ENCODE results near the gene NOS1AP.

Gene NOS1AP

DNA sequence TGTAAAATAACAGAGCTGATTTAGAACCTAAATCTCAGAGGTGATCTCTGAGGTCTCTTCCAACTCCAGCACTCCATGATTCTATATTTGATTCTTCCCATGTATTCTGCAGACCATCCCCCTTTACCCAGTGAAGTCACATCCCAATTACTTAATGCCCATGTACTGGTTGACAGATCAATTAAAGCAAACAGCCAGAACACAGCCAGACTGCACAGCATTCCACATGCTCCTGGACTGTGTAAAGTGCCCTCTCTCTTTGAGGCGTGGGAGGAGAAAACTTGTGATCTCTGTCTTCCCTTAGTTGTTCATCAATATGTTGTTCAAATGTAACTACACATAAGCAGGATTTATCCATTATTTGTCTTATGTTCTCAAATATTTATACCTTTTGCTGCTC lies 18.1 kb downstream of the NOS1AP start:
- no peak overlapping the region for H2AFZ ChIP-seq (ENCODE audit: low read length)
- no peaks in the 10 kb centered on the region for H3K27me3 ChIP-seq (replicated peaks; ENCODE audit: insufficient read depth, low read length)
- H3K79me2 ChIP-seq (ENCODE audit: low read length), result 0 out of 2 replicates have a peak, but pooled peaks cover 6% of the 10 kb centered on the region
- no peak overlapping the region for H3K9ac ChIP-seq (ENCODE audit: low read length)
- no peak for DNase-seq
- no peak overlapping the region for H3K4me3 ChIP-seq (ENCODE audit: low read length)
- no peak for TF ChIP-seq EZH2 (optimal IDR thresholded peaks at IDR 0.05; ENCODE audit: low read depth, low read length)
- no peaks in the 10 kb centered on the region for H4K20me1 ChIP-seq (ENCODE audit: insufficient read depth, low read length)
- H3K4me1 ChIP-seq (ENCODE audit: low read length), result no peaks in the 10 kb centered on the region
- H3K9me2 ChIP-seq (replicated peaks; ENCODE audit: insufficient read depth, low read length), result no peaks in the 10 kb centered on the region
- H3K4me2 ChIP-seq (ENCODE audit: low read depth, low read length), result no peak overlapping the region
- H3K9me3 ChIP-seq (replicated peaks; ENCODE audit: insufficient read depth, low read length), result no peaks in the 10 kb centered on the region
- H3F3A ChIP-seq (ENCODE audit: insufficient read depth, low read length), result no peaks in the 10 kb centered on the region
- no peaks in the 10 kb centered on the region for H3K36me3 ChIP-seq (replicated peaks; ENCODE audit: insufficient read depth, low read length)
- H3K27ac ChIP-seq (ENCODE audit: low read length), result no peak overlapping the region

DNA sequence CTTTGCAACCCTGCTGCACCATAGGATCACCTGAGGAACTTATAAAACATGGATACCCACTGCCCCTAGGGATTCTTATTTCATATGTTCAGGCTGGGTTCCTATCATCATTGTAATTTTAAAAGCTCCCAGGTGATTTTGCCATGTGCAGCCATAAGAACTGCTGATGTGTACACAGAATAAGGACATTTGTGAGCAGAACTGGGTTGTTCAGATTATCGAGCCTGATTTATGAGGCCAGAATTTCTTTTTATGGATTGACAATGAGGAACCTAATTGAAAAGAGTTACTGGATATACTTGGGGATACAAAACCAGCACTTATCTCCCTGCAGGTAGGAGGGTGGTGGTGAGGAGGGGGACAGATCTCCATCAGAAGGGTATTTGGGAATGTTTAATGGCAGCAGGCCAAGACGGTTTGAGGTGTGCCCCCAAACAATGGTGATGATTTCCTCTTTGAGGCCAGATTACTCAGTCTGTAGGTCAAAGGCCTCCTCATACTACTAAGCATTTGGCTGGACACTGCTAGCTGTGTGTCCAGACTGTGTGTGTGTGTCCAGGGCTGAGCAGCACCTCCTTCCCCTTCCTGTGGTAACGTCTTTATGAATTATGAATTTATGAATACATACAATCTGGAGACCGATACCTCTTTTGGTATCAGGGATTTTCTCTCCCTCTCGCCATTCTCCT lies 18.9 kb downstream of the NOS1AP start:
- Histone ChIP-seq H3K4me3 (ENCODE audit: low read length) (no peak overlapping the region), H4K20me1 (ENCODE audit: insufficient read depth, low read length) (no peaks in the 10 kb centered on the region), H3K9ac (ENCODE audit: low read length) (no peak overlapping the region), H3K4me1 (ENCODE audit: low read length) (no peaks in the 10 kb centered on the region), H3K9me3 (replicated peaks; ENCODE audit: insufficient read depth, low read length) (no peaks in the 10 kb centered on the region), H3K4me2 (ENCODE audit: low read depth, low read length) (no peak overlapping the region), H3K9me2 (replicated peaks; ENCODE audit: insufficient read depth, low read length) (no peaks in the 10 kb centered on the region), H3K36me3 (replicated peaks; ENCODE audit: insufficient read depth, low read length) (no peaks in the 10 kb centered on the region), H3K27ac (ENCODE audit: low read length) (no peak overlapping the region), H3F3A (ENCODE audit: insufficient read depth, low read length) (no peaks in the 10 kb centered on the region), H2AFZ (ENCODE audit: low read length) (no peak overlapping the region), H3K79me2 (ENCODE audit: low read length) (0 out of 2 replicates have a peak, but pooled peaks cover 6% of the 10 kb centered on the region), H3K27me3 (replicated peaks; ENCODE audit: insufficient read depth, low read length) (no peaks in the 10 kb centered on the region)
- TF ChIP-seq, protein P1, sequence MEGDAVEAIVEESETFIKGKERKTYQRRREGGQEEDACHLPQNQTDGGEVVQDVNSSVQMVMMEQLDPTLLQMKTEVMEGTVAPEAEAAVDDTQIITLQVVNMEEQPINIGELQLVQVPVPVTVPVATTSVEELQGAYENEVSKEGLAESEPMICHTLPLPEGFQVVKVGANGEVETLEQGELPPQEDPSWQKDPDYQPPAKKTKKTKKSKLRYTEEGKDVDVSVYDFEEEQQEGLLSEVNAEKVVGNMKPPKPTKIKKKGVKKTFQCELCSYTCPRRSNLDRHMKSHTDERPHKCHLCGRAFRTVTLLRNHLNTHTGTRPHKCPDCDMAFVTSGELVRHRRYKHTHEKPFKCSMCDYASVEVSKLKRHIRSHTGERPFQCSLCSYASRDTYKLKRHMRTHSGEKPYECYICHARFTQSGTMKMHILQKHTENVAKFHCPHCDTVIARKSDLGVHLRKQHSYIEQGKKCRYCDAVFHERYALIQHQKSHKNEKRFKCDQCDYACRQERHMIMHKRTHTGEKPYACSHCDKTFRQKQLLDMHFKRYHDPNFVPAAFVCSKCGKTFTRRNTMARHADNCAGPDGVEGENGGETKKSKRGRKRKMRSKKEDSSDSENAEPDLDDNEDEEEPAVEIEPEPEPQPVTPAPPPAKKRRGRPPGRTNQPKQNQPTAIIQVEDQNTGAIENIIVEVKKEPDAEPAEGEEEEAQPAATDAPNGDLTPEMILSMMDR (IDR thresholded peaks at IDR 0.05; ENCODE audit: low read length), result no peak
- TF ChIP-seq EZH2phosphoT487 (IDR thresholded peaks at IDR 0.05; ENCODE audit: low read length) (no peak), EZH2 (optimal IDR thresholded peaks at IDR 0.05; ENCODE audit: low read depth, low read length) (no peak)
- DNase-seq, result no peak

DNA sequence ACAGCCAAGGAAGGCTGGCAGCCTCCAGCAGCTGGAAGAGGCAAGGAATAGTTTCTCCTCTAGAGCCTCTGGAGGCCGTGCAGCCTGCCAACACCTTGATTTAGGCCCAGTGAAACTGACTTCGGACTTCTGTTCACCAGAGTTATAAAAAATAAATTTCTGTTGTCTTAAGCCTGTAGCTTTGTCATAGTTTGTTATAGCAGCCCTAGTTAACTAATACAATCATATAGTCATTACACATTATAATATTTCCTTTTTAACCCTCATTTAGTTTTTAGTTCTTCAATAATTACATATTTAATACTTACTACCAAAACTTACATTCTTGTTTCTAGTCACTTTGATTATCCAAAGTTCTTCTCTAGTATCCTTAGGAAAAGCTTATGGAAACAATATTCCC lies 20.3 kb downstream of the NOS1AP start:
- no peaks in the 10 kb centered on the region for H4K20me1 ChIP-seq (ENCODE audit: insufficient read depth, low read length)
- no peaks in the 10 kb centered on the region for H3K36me3 ChIP-seq (replicated peaks; ENCODE audit: insufficient read depth, low read length)
- H3K9me3 ChIP-seq (replicated peaks; ENCODE audit: insufficient read depth, low read length), result no peaks in the 10 kb centered on the region
- H3K9ac ChIP-seq (ENCODE audit: low read length), result no peak overlapping the region
- no peak for DNase-seq
- no peak overlapping the region for H3K27ac ChIP-seq (ENCODE audit: low read length)
- no peaks in the 10 kb centered on the region for H3K4me1 ChIP-seq (ENCODE audit: low read length)
- H3K4me3 ChIP-seq (ENCODE audit: low read length), result no peak overlapping the region
- no peaks in the 10 kb centered on the region for H3K27me3 ChIP-seq (replicated peaks; ENCODE audit: insufficient read depth, low read length)
- no peak overlapping the region for H3K4me2 ChIP-seq (ENCODE audit: low read depth, low read length)
- H2AFZ ChIP-seq (ENCODE audit: low read length), result no peak overlapping the region
- H3K9me2 ChIP-seq (replicated peaks; ENCODE audit: insufficient read depth, low read length), result no peaks in the 10 kb centered on the region
- TF ChIP-seq, protein P1 (IDR thresholded peaks at IDR 0.05; ENCODE audit: low read length), result no peak
- TF ChIP-seq EZH2phosphoT487 (IDR thresholded peaks at IDR 0.05; ENCODE audit: low read length), result no peak
- TF ChIP-seq EZH2 (optimal IDR thresholded peaks at IDR 0.05; ENCODE audit: low read depth, low read length), result no peak
- H3K79me2 ChIP-seq (ENCODE audit: low read length), result no peaks in the 10 kb centered on the region
- no peaks in the 10 kb centered on the region for H3F3A ChIP-seq (ENCODE audit: insufficient read depth, low read length)

DNA sequence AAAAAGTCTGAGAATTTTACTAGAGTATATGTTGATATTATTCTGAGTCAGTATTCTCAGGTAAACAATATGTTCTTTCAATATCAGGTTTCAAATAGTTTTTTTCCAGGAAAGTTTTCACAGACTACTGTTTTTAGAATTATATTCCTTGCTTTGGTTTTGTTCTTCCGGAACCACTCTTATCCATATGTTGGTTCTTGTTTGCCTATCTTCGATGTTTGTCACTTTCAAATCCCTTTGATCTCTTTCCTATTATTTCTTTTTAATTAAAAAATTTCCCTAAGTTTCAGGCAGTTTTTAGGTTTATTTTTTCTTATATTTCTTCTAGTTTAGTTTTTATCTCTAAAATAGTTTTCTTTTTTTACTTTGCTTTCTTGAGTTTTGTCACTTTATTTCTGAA lies 20.9 kb downstream of the NOS1AP start:
- Histone ChIP-seq H2AFZ (ENCODE audit: low read length) (no peak overlapping the region), H3K4me3 (ENCODE audit: low read length) (no peak overlapping the region), H3K27ac (ENCODE audit: low read length) (no peak overlapping the region), H3K4me2 (ENCODE audit: low read depth, low read length) (no peak overlapping the region), H4K20me1 (ENCODE audit: insufficient read depth, low read length) (no peaks in the 10 kb centered on the region), H3K4me1 (ENCODE audit: low read length) (no peaks in the 10 kb centered on the region), H3K9me3 (replicated peaks; ENCODE audit: insufficient read depth, low read length) (no peaks in the 10 kb centered on the region), H3K36me3 (replicated peaks; ENCODE audit: insufficient read depth, low read length) (no peaks in the 10 kb centered on the region), H3K9ac (ENCODE audit: low read length) (no peak overlapping the region), H3F3A (ENCODE audit: insufficient read depth, low read length) (no peaks in the 10 kb centered on the region), H3K27me3 (replicated peaks; ENCODE audit: insufficient read depth, low read length) (no peaks in the 10 kb centered on the region), H3K9me2 (replicated peaks; ENCODE audit: insufficient read depth, low read length) (no peaks in the 10 kb centered on the region), H3K79me2 (ENCODE audit: low read length) (no peaks in the 10 kb centered on the region)
- TF ChIP-seq EZH2 (optimal IDR thresholded peaks at IDR 0.05; ENCODE audit: low read depth, low read length), result no peak
- no peak for TF ChIP-seq EZH2phosphoT487 (IDR thresholded peaks at IDR 0.05; ENCODE audit: low read length)
- TF ChIP-seq, protein P1 (IDR thresholded peaks at IDR 0.05; ENCODE audit: low read length), result no peak
- DNase-seq, result no peak
